OCI-M1 (cell line): ENCODE results near the gene ENTREP3.
"Not testable (repeated sequence)": the region's sequence is repeated elsewhere in the genome, so short reads cannot be mapped to it uniquely, and the experiment has no call there.

ENCODE experiments used
- DNase-seq: peaks from one replicate; lab custom pipeline; 2025; lab: John Stamatoyannopoulos, UW

ENTREP3 gene

GRCh38 chr1:155250633-155251449 is 4.4 kb downstream of the ENTREP3 start:
- peak; percentile 98 for DNase-seq

DNA sequence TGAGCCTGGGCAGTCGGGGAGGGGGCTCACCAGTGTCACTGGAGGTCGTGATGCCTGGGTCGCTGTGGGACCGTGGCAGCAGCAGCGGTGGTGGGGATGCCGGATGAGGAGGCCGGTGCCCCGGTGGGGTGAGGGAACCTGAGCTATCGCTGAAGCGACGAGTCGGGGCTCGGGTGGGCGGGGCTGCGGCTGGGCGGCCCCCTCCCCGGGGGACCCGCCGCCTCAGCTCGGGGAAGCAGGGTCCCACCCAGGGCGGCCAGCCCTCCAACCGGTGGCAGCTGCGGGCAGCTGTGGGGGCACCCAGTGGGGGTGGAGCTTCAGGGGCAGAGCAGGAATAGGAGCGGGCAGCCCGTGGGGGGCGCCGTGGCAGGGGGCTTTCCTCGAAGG is 5.0 kb downstream of the ENTREP3 start:
- no peak for DNase-seq

- DNase-seq = peak; percentile 94
Measured at GRCh38 chr1:155247667-155248553, 7.4 kb downstream of the ENTREP3 start.

- not testable (repeated sequence) for DNase-seq
Measured at GRCh38 chr1:155246796-155247195, 8.5 kb downstream of the ENTREP3 start.

GRCh38 chr1:155245163-155245524 is 10.1 kb downstream of the ENTREP3 start:
- no peak for DNase-seq

GRCh38 chr1:155244368-155245162 is 10.7 kb downstream of the ENTREP3 start:
- peak; percentile 100 for DNase-seq

GRCh38 chr1:155242805-155243358 is 12.4 kb downstream of the ENTREP3 start:
- no peak for DNase-seq

- peak; percentile 76 for DNase-seq
Measured at GRCh38 chr1:155241841-155242264, 13.4 kb downstream of the ENTREP3 start.

DNA sequence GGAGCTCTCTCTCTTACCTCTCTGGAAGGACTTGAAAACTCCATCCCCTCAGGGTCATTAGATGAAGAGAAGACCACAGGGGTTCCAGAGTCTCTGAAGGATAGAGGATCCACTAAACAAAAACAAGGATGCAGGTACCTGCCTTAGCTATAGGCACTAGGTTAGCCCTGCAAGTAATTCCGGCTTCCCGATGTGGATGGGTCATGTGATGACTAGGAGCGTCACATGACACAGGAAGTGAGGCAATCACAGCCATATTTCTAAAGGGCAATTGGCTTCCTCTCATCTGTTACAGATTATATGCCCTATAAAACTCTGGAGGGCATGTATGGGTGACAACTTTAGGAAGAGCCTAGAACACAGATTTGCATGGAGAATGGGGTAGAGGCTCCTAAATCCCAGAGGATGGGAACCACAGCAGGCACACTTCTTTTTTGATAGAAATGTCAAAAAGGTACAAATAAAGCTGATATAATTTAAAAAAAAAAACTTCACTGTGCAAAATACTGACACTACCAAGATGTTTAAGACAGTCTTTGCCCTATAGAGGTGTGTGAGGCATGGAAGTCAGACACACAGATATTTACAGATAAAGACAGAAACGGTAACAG is 14.1 kb downstream of the ENTREP3 start:
- DNase-seq = peak; percentile 93

DNA sequence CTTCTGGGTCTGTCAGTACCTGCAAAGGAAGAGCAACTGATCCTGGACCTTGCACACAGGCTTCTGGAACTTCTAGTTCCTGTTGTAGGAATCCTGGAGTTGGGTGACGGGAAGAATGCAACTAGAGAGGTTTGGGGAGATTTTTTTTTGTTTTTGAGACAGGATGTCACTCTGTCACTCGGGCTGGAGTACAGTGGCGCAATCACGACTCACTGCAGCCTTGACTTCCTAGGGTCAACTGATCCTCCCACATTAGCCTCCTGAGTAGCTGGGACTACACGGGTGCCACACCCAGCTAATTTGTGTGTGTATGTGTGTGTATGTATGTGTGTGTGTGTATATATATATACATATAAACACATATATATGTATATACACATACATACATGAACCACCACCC is 18.8 kb downstream of the ENTREP3 start:
- DNase-seq = no peak

DNA sequence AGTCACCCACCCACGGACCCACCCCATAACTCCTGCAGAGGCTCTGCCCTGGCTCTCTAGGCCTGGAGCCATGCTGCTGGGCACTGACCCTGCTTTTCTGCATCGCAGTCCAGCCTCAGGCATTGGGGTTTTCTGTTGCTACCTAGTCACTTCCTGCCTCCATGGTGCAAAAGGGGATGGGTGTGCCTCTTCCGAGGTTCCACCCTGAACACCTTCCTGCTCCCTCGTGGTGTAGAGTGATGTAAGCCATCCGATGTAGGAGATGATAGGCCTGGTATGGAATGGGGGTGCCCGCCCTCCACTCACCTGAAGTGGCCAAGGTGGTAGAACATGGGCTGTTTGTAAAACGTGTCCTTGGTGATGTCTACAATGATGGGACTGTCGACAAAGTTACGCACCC is 19.9 kb downstream of the ENTREP3 start:
- not testable (repeated sequence) for DNase-seq

DNA sequence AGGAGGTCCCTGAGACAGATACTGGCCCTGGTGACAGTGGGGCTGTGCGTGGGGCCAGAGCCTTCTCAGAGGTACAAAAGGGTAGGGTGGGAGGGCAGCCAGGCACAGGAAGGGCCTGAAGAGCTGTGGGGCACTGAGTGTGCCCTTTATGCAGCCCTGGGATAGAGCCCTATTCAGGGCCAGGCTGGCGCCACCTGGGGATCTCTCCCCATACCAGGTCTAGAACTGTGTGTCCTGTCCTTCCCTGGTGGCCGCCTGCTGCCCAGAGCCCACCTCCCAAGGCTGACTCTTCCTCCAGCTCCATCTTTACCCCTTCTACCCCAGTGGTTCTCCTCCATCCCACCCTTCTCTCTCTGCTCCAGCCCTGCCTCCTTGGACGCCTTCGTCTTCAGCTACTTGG is 21.8 kb downstream of the ENTREP3 start:
- DNase-seq = not testable (repeated sequence)

DNA sequence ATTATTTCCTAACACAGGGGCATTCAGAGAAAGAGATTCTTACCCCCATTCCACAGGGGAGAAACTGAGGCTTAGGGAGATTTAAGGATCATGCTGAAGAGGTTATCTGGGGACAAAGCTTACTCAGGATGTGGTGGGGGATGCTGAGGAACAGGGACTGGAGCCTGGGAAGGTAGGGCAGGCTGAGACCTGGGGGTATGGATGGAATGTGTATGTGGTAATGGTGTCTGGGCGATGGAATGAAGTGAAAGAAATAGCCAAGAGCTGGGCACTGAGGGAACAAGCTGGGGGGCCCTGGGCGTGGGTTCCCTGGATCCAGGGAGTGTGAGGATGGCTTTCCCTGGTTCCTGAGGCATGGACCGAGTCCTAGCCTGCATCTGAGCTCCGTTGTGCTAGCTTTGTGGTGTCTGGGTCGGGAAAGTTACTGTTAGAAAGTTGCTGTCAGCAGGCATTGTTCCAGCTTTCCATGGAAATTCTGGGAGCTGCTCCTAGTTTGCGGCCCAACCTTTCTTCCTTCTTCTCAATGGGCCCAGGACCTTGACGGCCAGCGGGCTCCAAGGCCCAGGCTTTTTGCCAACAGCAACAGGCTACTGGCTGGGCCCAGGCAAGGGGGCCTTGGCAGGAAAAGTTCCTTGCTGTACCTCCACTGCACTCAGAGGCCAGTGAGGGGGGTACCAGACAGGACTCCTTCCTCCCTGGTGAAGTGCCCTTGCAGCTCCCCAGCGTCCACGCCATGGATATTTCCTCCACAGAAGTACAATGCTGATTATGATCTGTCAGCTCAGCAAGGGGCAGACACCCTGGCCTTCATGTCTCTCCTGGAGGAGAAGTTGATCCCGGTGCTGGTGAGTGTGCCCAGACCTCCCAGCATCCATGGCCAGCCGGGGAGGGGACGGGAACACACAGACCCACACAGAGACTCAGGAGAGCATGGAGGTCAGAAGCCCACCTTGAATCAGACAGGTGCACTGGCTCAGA is 23.0 kb downstream of the ENTREP3 start:
- DNase-seq = not testable (repeated sequence)

GRCh38 chr1:155231302-155231701 is 24.0 kb downstream of the ENTREP3 start:
- not testable (repeated sequence) for DNase-seq

- no peak for DNase-seq
Measured at GRCh38 chr1:155228096-155228427, 27.2 kb downstream of the ENTREP3 start.

DNA sequence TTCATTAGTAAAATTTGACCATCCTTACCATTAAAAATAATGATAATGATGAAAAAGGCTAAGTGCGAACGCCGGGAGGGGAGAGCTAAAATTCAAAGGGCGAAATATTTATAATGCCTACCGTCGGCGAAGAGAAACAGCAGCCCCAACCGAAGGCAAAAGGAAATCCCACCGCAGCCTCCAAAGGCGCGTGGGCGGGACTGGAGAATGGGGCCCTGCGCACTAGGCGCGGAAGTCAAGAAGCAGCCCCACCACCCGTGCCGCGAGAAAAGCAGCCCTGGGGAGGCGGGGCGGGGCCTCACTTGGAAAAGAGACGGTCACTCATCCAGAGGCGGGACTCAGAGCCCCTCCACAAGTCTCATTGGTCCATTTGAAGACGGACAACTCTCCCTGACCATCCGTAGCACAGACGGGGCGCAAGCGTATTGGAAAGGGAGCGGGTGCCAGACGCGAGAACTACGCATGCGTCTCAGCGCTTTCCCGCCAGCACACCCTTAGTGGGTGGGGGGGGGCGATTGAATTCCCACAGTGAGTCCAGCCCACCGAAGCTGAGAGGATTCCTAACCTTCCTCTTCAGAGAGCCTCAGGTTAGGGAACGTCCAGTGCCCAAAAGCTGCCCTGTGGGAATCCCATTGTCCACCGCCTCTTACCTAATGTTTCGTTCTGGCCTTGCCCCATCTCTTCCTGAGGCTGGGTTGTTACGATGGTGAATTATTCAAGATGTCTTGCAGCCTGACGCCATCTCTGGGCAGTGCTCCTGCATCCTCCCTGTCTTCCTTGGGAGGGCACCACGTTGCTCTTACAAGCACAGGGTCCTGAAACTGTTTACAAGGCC is 27.8 kb downstream of the ENTREP3 start:
- peak; percentile 100 for DNase-seq

- DNase-seq = peak; percentile 95
Measured at GRCh38 chr1:155226910-155227260, 28.4 kb downstream of the ENTREP3 start.

GRCh38 chr1:155226188-155226909 is 28.9 kb downstream of the ENTREP3 start:
- peak; percentile 97 for DNase-seq

- DNase-seq = not testable (repeated sequence)
Measured at GRCh38 chr1:155225404-155225759, 29.9 kb downstream of the ENTREP3 start.
